DOHH2 (cell line): Measurements from ENCODE around the gene SERINC5.

Experiments used
- H3F3A ChIP-seq: fragments of 200-600 bp; sonication (generic), shearing (Covaris generic); 2 replicates; pipeline ENCODE4 v1.6.0; 2016; ENCODE audit warnings: antibody characterized with exemption, mild to moderate bottlenecking; ENCODE audit not compliant: control insufficient read depth, insufficient read depth
- H3K27ac ChIP-seq: fragments of 200-600 bp; sonication (generic); 2 replicates; pipeline ENCODE4 v1.5.1; 2014; ENCODE audit warnings: low read depth, mild to moderate bottlenecking, low read length, moderate library complexity
- H3K27me3 ChIP-seq: fragments of 200-600 bp; sonication (generic); 2 replicates; pipeline ENCODE4 v1.6.1; 2014; ENCODE audit warnings: mild to moderate bottlenecking, low read length, mixed read lengths; ENCODE audit not compliant: control insufficient read depth
- H3K36me3 ChIP-seq: fragments of 200-600 bp; sonication (generic); 2 replicates; pipeline ENCODE4 v1.6.1; 2014; ENCODE audit warnings: mild to moderate bottlenecking, low read length, moderate library complexity, mixed read lengths; ENCODE audit not compliant: control insufficient read depth
- H3K4me1 ChIP-seq: fragments of 200-600 bp; sonication (generic); 2 replicates; pipeline ENCODE4 v1.6.1; 2014; ENCODE audit warnings: mild to moderate bottlenecking, low read length, mixed read lengths; ENCODE audit not compliant: control insufficient read depth
- H3K4me2 ChIP-seq: fragments of 200-600 bp; sonication (generic); 2 replicates; pipeline ENCODE4 v1.6.0; 2014; ENCODE audit warnings: mild to moderate bottlenecking, low read length, moderate library complexity
- H3K4me3 ChIP-seq: fragments of 200-600 bp; sonication (generic); 2 replicates; pipeline ENCODE4 v1.5.1; 2014; ENCODE audit warnings: mild to moderate bottlenecking, low read length, mixed read lengths
- H3K79me2 ChIP-seq: fragments of 200-600 bp; sonication (generic); 2 replicates; pipeline ENCODE4 v1.6.1; 2014; ENCODE audit warnings: mild to moderate bottlenecking, low read length, mixed read lengths; ENCODE audit not compliant: control insufficient read depth
- H3K9me2 ChIP-seq: fragments of 200-600 bp; sonication (generic); replicated peaks from 2 replicates; pipeline ENCODE4 v1.6.1; 2014; ENCODE audit warnings: mild to moderate bottlenecking, low read length, mixed read lengths; ENCODE audit not compliant: control insufficient read depth
- H3K9me3 ChIP-seq: fragments of 200-600 bp; sonication (generic); 2 replicates; pipeline ENCODE4 v1.6.1; 2014; ENCODE audit warnings: antibody characterized with exemption, low read length, mixed read lengths; ENCODE audit not compliant: control insufficient read depth, insufficient read depth
- H4K20me1 ChIP-seq: fragments of 200-600 bp; sonication (generic); 2 replicates; pipeline ENCODE4 v1.6.0; 2014; ENCODE audit warnings: low read depth, mild to moderate bottlenecking, antibody characterized with exemption, low read length, moderate library complexity; ENCODE audit not compliant: control insufficient read depth, insufficient read depth
- EZH2phosphoT487 ChIP-seq: fragments of 200-600 bp; sonication (generic); IDR thresholded peaks from 2 replicates; pipeline ENCODE4 v1.6.1; 2017; ENCODE audit warnings: borderline replicate concordance, mild to moderate bottlenecking, antibody characterized with exemption, low read length, moderate library complexity, mixed read lengths
- TF ChIP-seq, protein P1 (sequence below): fragments of 200-600 bp; sonication (generic); IDR thresholded peaks from one replicate; pipeline ENCODE4 v1.5.1; 2014; ENCODE audit warnings: antibody characterized with exemption, mild to moderate bottlenecking, low read depth, low read length; ENCODE audit not compliant: poor library complexity, severe bottlenecking

Gene SERINC5

DNA sequence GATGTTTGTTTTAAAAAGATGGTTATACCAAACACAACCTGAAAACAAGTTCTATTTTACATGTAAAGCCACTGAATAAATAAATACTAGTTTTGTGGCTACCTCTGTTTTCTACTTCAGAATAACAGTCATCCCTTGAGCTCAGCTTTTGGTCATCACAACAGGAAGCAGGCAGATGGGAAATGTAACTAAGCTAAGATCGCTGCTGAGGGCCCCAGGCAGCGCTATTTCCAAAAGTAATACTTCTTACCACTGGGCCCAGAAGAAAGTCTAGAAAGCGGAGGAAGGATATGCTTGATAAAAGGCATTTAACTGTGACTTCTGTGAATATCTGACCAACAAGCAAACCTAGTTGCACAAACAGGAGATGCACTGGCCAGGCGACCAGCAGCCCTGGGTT lies 61.4 kb downstream of the SERINC5 start:
- no peaks in the 10 kb centered on the region for H3F3A ChIP-seq
- no peaks in the 10 kb centered on the region for H4K20me1 ChIP-seq
- no peak overlapping the region for H3K27ac ChIP-seq
- no peaks in the 10 kb centered on the region for H3K36me3 ChIP-seq
- H3K79me2 ChIP-seq = no peaks in the 10 kb centered on the region
- H3K27me3 ChIP-seq = peaks cover 4% of the 10 kb centered on the region; the same call in 1 of the 2 replicates
- H3K4me3 ChIP-seq = no peak overlapping the region
- H3K4me1 ChIP-seq = no peaks in the 10 kb centered on the region
- H3K9me2 ChIP-seq = no peaks in the 10 kb centered on the region
- TF ChIP-seq, protein P1, sequence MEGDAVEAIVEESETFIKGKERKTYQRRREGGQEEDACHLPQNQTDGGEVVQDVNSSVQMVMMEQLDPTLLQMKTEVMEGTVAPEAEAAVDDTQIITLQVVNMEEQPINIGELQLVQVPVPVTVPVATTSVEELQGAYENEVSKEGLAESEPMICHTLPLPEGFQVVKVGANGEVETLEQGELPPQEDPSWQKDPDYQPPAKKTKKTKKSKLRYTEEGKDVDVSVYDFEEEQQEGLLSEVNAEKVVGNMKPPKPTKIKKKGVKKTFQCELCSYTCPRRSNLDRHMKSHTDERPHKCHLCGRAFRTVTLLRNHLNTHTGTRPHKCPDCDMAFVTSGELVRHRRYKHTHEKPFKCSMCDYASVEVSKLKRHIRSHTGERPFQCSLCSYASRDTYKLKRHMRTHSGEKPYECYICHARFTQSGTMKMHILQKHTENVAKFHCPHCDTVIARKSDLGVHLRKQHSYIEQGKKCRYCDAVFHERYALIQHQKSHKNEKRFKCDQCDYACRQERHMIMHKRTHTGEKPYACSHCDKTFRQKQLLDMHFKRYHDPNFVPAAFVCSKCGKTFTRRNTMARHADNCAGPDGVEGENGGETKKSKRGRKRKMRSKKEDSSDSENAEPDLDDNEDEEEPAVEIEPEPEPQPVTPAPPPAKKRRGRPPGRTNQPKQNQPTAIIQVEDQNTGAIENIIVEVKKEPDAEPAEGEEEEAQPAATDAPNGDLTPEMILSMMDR = no peak
- TF ChIP-seq EZH2phosphoT487 = no peak
- H3K9me3 ChIP-seq = no peaks in the 10 kb centered on the region
- H3K4me2 ChIP-seq = no peak overlapping the region

DNA sequence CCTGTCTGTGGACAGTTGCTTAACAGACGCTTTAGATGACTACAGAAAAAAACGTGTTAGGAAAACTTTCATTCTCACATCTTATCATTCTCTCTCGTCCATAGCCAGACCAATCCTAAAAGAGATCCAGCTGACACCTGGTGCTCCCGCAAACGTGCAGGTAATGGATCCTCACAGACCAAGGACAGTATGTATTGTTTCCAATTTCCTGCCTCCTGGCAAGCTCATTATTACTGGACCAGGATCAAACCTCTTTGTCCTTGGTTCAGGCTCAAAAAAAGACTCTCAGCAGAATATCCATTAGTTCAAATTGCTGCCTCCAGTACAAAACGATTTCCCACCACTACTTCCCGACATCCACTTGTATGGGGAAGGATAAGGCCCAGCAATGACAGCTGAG lies 62.4 kb downstream of the SERINC5 start:
- Histone ChIP-seq H3K4me3 (no peak overlapping the region), H3K4me1 (no peaks in the 10 kb centered on the region)
- no peak for TF ChIP-seq EZH2phosphoT487
- TF ChIP-seq, protein P1 = no peak

DNA sequence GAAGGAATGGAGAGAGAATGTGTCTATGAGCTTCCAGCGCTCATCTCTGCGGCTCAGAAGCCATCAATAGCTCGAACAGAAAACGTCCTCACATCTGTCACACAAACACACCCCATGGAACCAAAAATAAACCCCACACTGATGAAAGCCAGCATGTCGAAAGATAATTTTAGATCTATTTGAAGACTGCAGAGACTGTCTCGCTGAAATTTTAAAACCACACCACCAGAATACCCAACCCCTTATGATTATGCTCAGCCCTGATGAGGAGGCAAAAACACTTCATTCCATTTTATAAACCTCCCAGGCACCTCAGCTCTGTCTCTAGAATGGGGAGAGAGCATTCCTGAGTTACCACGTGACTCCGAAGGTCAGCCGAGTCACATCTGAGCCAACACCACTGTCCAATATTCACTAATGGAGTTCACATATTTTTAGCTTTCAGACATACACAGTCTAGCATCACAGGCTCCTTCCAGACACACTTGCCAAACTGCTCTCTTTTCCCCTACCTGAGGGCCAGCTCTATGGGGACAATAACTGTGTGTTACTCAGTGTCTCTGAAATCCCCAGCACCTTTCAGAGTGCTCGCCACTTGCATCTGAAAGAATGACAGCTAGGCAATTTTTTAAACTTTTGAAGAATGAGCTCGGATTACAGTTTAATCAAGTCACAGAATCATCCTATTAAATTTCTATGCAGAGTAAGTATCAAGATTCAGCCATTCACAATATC lies 63.2 kb downstream of the SERINC5 start:
- no peaks in the 10 kb centered on the region for H3K79me2 ChIP-seq
- no peaks in the 10 kb centered on the region for H3K36me3 ChIP-seq
- H3K4me3 ChIP-seq = no peak overlapping the region
- no peaks in the 10 kb centered on the region for H3F3A ChIP-seq
- H4K20me1 ChIP-seq = no peaks in the 10 kb centered on the region
- no peaks in the 10 kb centered on the region for H3K4me1 ChIP-seq
- H3K27ac ChIP-seq = no peak overlapping the region
- H3K27me3 ChIP-seq = peaks cover 4% of the 10 kb centered on the region; the same call in 1 of the 2 replicates
- no peak overlapping the region for H3K4me2 ChIP-seq
- TF ChIP-seq, protein P1 = no peak
- no peak for TF ChIP-seq EZH2phosphoT487
- no peaks in the 10 kb centered on the region for H3K9me2 ChIP-seq
- H3K9me3 ChIP-seq = no peaks in the 10 kb centered on the region

More for the DNA sequence above, 62.4 kb downstream of the SERINC5 start:
- no peaks in the 10 kb centered on the region for H4K20me1 ChIP-seq
- no peak overlapping the region for H3K4me2 ChIP-seq
- peaks cover 4% of the 10 kb centered on the region; the same call in 1 of the 2 replicates for H3K27me3 ChIP-seq
- no peaks in the 10 kb centered on the region for H3K36me3 ChIP-seq
- no peak overlapping the region for H3K27ac ChIP-seq
- H3F3A ChIP-seq = no peaks in the 10 kb centered on the region
- H3K9me2 ChIP-seq = no peaks in the 10 kb centered on the region
- H3K79me2 ChIP-seq = no peaks in the 10 kb centered on the region
- no peaks in the 10 kb centered on the region for H3K9me3 ChIP-seq
